GM12878 (cell line): ENCODE data around the gene TSPAN2. TPM values are rescaled to one million over a fixed set of nuclear protein-coding genes. Genes with fewer than 3 reads are reported as not detected.

Experiments used
- ATAC-seq: fragments of 200-7000 bp; cut with Tn5 transposase; 3 replicates; pipeline ENCODE4 v1.9.1; 2020; ENCODE audit warnings: mild to moderate bottlenecking, moderate library complexity
- BruUV-seq: library from RNA; stranded (reverse); fragments of 400-500 nt; replicated peaks from 2 replicates; lab custom pipeline; 2021; lab: Mats Ljungman, UMichigan
- CTCF ChIA-PET: fragments of 300-600 bp; sonication (Branson Sonifier 250); formaldehyde crosslinking; extraction: SDS; loops from one replicate; lab custom pipeline; 2021; ENCODE audit warnings: inconsistent platforms; lab: Yijun Ruan, JAX
- POLR2A ChIA-PET: fragments of 350-600 bp; formaldehyde crosslinking; extraction: SDS; loops from one replicate; lab custom pipeline; 2021; ENCODE audit warnings: inconsistent platforms; lab: Charles Lee
- RAD21 ChIA-PET: fragments of 300-600 bp; sonication (Branson Sonifier 250); formaldehyde crosslinking; loops from one replicate; lab custom pipeline; 2023; ENCODE audit warnings: antibody characterized with exemption; ENCODE audit not compliant: unreplicated experiment; lab: Charles Lee
- SMC1A ChIA-PET: fragments of 300-600 bp; sonication (Branson Sonifier 250); formaldehyde crosslinking; loops from one replicate; lab custom pipeline; 2023; ENCODE audit not compliant: unreplicated experiment, uncharacterized antibody; lab: Charles Lee
- DNase-seq: peaks from one replicate; pipeline ENCODE4 v3.0.0-alpha.2; 2011; ENCODE audit warnings: low read depth, low spot score
- FAIRE-seq: peaks from 3 replicates; lab custom pipeline; 2011; peaks lifted over from hg19 to GRCh38; lab: Jason Lieb, UNC
- H2AFZ ChIP-seq: 2 replicates; pipeline ENCODE4 v1.6.0; 2011; ENCODE audit warnings: low read depth, low read length, control low read depth; ENCODE audit not compliant: control insufficient read depth
- H3K27ac ChIP-seq: 2 replicates; pipeline ENCODE4 v1.5.1; 2011; ENCODE audit warnings: control low read depth; ENCODE audit not compliant: control insufficient read depth, insufficient read depth
- H3K27me3 ChIP-seq, 2 experiments: replicated peaks in 1 of 2; 2 replicates each; pipeline versions ENCODE4 v1.6.0 to v1.6.1; 2011; ENCODE audit warnings: low read length in 1 of 2; ENCODE audit not compliant: control insufficient read depth in 2 of 2, insufficient read depth in 2 of 2
- H3K36me3 ChIP-seq, 2 experiments: 2 replicates each; pipeline ENCODE4 v1.5.1; 2011; ENCODE audit warnings: low read length in 1 of 2; ENCODE audit not compliant: control insufficient read depth in 2 of 2, insufficient read depth in 2 of 2
- H3K4me1 ChIP-seq: 2 replicates; pipeline ENCODE4 v1.6.1; 2011; ENCODE audit warnings: mild to moderate bottlenecking, low read length, moderate library complexity, mixed read lengths; ENCODE audit not compliant: control insufficient read depth, insufficient read depth
- H3K4me2 ChIP-seq: 2 replicates; pipeline ENCODE4 v1.6.0; 2011; ENCODE audit warnings: control low read depth; ENCODE audit not compliant: control insufficient read depth, insufficient read depth
- H3K4me3 ChIP-seq: fragments of 200-600 bp; sonication (generic); 2 replicates; pipeline ENCODE4 v1.5.1; 2016
- H3K79me2 ChIP-seq: 2 replicates; pipeline ENCODE4 v1.6.0; 2011; ENCODE audit warnings: low read length; ENCODE audit not compliant: control insufficient read depth, insufficient read depth
- H3K9ac ChIP-seq: 2 replicates; pipeline ENCODE4 v1.8.0; 2011; ENCODE audit warnings: low read length, control low read depth, mixed read lengths; ENCODE audit not compliant: control insufficient read depth, insufficient read depth
- H3K9me3 ChIP-seq: replicated peaks from 3 replicates; pipeline ENCODE4 v1.5.1; 2011; ENCODE audit warnings: mild to moderate bottlenecking, low read length; ENCODE audit not compliant: control insufficient read depth, insufficient read depth
- H4K20me1 ChIP-seq: 2 replicates; pipeline ENCODE4 v1.6.0; 2011; ENCODE audit not compliant: control insufficient read depth, insufficient read depth
- GATAD2B ChIP-seq: fragments of 450-650 bp; conservative IDR thresholded peaks from 2 replicates; pipeline ENCODE4 v1.6.1; 2017; ENCODE audit warnings: low read depth, mild to moderate bottlenecking, moderate library complexity
- MTA3 ChIP-seq: IDR thresholded peaks from 2 replicates; pipeline ENCODE4 v1.6.1; 2012; ENCODE audit warnings: low read length, inconsistent platforms, borderline replicate concordance
- NRF1 ChIP-seq: conservative IDR thresholded peaks from 2 replicates; pipeline ENCODE4 v1.6.1; 2011; ENCODE audit warnings: mild to moderate bottlenecking, low read depth, low read length, improper control_type of control experiment
- POLR2AphosphoS5 ChIP-seq: IDR thresholded peaks from 2 replicates; pipeline ENCODE4 v1.6.1; 2011; ENCODE audit warnings: mild to moderate bottlenecking, low read length, inconsistent platforms
- SMC3 ChIP-seq: IDR thresholded peaks from 2 replicates; pipeline ENCODE4 v1.6.1; 2011; ENCODE audit warnings: low read length, improper control_type of control experiment, borderline replicate concordance
- TCF12 ChIP-seq: IDR thresholded peaks from 2 replicates; pipeline ENCODE4 v1.6.1; 2011; ENCODE audit warnings: low read depth, mild to moderate bottlenecking, low read length
- WGBS: methylation state at CpG from one replicate; pipeline ENCODE4 v1.1.6; 2016; ENCODE audit warnings: low lambda C conversion rate; ENCODE audit not compliant: insufficient replicate concordance, insufficient coverage; ENCODE audit errors: missing lambda C conversion rate; 5-methylcytosine and 5-hydroxymethylcytosine counted together
- in situ Hi-C: fragments of 300-500 bp; cut with MboI; formaldehyde crosslinking; loops from 9 replicates; pipeline ENCODE4 v1.14.3; 2018; ENCODE audit warnings: mixed read lengths
- intact Hi-C: fragments of 100-400 bp; cut with micrococcal nuclease; formaldehyde crosslinking; loops from one replicate; pipeline ENCODE4 v1.14.2; 2022; ENCODE audit not compliant: unreplicated experiment
- polyA plus RNA-seq, 11 experiments: library from polyadenylated mRNA; depleted of rRNA in 4 of 11; unstranded in 6 of 11; stranded (reverse) in 5 of 11; fragments of >200 nt; fragmentation: Nextera tagmentation in 4 of 11; fragmentation: Illumina TruSeq in 1 of 11; extraction: Ambion mirVana in 4 of 11; extraction: Trizol in 1 of 11; gene quantifications; 1 replicate in 1 of 11; 2 replicates in 10 of 11; pipeline versions ENCODE4 v1.2.1 to v1.2.3, GENCODE V29; 2011 to 2016; ENCODE audit warnings: inconsistent platforms in 2 of 11, missing spikeins in 2 of 11, low read depth in 1 of 11
- total RNA-seq, 4 experiments: library from RNA; depleted of rRNA in 3 of 4; stranded (reverse); fragments of >200 nt in 3 of 4; fragmentation: Illumina TruSeq in 1 of 4; extraction: Trizol in 1 of 4; gene quantifications; 2 replicates each; pipeline versions ENCODE4 v1.2.1 to v1.2.3, GENCODE V29; 2013 to 2021
- TF ChIP-seq, protein P1 (sequence below): IDR thresholded peaks from 2 replicates; pipeline ENCODE4 v1.6.1; 2012; ENCODE audit warnings: low read length, inconsistent platforms
- TF ChIP-seq, protein P2 (sequence below): fragments of 450-650 bp; IDR thresholded peaks from 2 replicates; pipeline ENCODE4 v1.6.1; 2016; ENCODE audit warnings: mild to moderate bottlenecking

The TSPAN2 gene
- total and polyA plus RNA-seq, 10 of the 15 experiments (the other 5 are each of a cell fraction or from before 2014, with no cell fraction given), result under 0.01 to 0.73 TPM; not detected in 8

DNA sequence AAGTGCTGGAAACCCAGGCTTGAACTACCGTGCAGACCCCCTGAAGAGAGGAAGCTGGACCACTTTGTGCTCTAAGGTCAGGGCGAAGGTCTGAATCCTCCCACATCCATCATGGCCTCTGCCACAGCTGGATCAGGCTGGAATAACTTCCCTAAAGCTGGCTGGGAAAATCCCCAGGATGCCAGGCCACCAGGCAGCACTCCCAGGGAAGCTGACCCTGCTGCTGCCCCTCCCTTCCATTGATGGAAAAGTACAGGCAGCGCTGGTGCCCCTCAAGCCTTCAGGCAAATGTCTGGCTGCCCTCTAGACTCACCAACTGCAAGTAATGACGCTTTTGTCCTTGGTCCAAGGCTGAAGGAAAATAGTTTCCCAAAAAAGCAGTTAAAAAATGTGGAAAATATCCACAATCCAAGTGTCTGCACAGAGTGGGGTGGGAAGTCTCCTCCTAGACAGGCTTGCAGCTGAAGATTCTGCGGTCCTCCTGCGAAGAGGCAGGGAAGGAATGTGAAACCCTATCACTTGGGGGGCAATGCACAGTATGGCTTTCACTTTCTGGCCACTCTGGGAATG, 39.9 kb upstream of the TSPAN2 start:
- Histone ChIP-seq H3K27ac (no peak overlapping the region), H2AFZ (no peak overlapping the region), H3K79me2 (no peaks in the 10 kb centered on the region), H3K36me3 (no peaks in the 10 kb centered on the region), H4K20me1 (no peaks in the 10 kb centered on the region), H3K4me3 (no peak overlapping the region), H3K4me2 (no peak overlapping the region), H3K9me3 (no peaks in the 10 kb centered on the region), H3K9ac (no peak overlapping the region), H3K27me3 (no peaks in the 10 kb centered on the region), H3K4me1 (no peaks in the 10 kb centered on the region)
- no peak for ATAC-seq
- in situ Hi-C loops, result no loop called here
- ChIA-PET RAD21 (no interaction called here), CTCF (interaction anchor here (1.1 to 3.7 kb wide), 2 partner anchors 8 to 16 kb away, joined by 5 to 15 read pairs; no protein-coding TSS in a partner anchor), POLR2A (no interaction called here), SMC1A (interaction anchor here (0.8 kb wide), 1 partner anchor 12 kb away, joined by 3 read pairs; no protein-coding TSS in a partner anchor)
- no peak for DNase-seq
- 20% methylated on average over 6 of the region's 6 CpGs for WGBS
- intact Hi-C loops, result no loop called here
- no peak for TF ChIP-seq SMC3
- no TSS peak for BruUV-seq
- FAIRE-seq, result no peak

DNA sequence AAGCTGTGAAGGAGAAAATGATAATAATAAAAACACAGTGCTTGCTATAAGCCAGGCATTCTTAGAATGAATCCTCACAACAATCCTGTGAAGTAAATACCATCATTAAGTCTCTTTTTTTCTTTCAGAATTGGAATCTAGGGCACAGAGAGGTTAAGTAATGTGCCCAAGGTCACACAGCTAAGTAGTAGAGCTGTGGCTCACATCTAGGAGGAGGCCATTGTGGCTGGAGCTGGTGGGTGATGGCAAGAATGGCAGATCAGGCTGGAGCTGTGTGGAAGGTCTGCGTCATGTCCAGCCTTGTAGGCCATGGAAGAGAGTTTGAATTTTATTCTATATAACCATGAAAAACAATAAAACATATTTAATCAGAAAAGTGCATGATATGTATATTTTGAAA, 38.2 kb upstream of the TSPAN2 start:
- no peaks in the 10 kb centered on the region for H3K4me1 ChIP-seq
- CTCF ChIA-PET, result interaction anchor here (1.0 to 3.7 kb wide), 2 partner anchors 10 to 74 kb away, joined by 3 to 15 read pairs; no protein-coding TSS in a partner anchor
- RAD21 ChIA-PET, result no interaction called here
- no peaks in the 10 kb centered on the region for H3K27me3 ChIP-seq
- SMC1A ChIA-PET, result no interaction called here
- BruUV-seq, result no TSS peak
- no peak overlapping the region for H3K27ac ChIP-seq
- POLR2A ChIA-PET, result no interaction called here
- H3K4me3 ChIP-seq, result no peak overlapping the region
- no peak overlapping the region for H2AFZ ChIP-seq
- H3K9me3 ChIP-seq, result no peaks in the 10 kb centered on the region
- intact Hi-C loops, result no loop called here
- no peaks in the 10 kb centered on the region for H3K79me2 ChIP-seq
- H3K9ac ChIP-seq, result no peak overlapping the region
- WGBS, result 4% methylated on average over 1 of the region's 1 CpG
- no peak for TF ChIP-seq TCF12
- TF ChIP-seq, protein P1, sequence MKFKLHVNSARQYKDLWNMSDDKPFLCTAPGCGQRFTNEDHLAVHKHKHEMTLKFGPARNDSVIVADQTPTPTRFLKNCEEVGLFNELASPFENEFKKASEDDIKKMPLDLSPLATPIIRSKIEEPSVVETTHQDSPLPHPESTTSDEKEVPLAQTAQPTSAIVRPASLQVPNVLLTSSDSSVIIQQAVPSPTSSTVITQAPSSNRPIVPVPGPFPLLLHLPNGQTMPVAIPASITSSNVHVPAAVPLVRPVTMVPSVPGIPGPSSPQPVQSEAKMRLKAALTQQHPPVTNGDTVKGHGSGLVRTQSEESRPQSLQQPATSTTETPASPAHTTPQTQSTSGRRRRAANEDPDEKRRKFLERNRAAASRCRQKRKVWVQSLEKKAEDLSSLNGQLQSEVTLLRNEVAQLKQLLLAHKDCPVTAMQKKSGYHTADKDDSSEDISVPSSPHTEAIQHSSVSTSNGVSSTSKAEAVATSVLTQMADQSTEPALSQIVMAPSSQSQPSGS, result no peak
- no peak for TF ChIP-seq GATAD2B
- no peak for TF ChIP-seq NRF1
- TF ChIP-seq, protein P2, sequence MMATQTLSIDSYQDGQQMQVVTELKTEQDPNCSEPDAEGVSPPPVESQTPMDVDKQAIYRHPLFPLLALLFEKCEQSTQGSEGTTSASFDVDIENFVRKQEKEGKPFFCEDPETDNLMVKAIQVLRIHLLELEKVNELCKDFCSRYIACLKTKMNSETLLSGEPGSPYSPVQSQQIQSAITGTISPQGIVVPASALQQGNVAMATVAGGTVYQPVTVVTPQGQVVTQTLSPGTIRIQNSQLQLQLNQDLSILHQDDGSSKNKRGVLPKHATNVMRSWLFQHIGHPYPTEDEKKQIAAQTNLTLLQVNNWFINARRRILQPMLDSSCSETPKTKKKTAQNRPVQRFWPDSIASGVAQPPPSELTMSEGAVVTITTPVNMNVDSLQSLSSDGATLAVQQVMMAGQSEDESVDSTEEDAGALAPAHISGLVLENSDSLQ, result no peak
- no peak for TF ChIP-seq POLR2AphosphoS5
- TF ChIP-seq MTA3, result no peak
- TF ChIP-seq, all 136 proteins: peak for 0
- ATAC-seq (no peak), FAIRE-seq (no peak), DNase-seq (no peak)
- in situ Hi-C loops, result no loop called here
- H4K20me1 ChIP-seq, result no peaks in the 10 kb centered on the region
- H3K36me3 ChIP-seq, result no peaks in the 10 kb centered on the region
- H3K4me2 ChIP-seq, result no peak overlapping the region
